Sigmoid colon (tissue), 3 donors: ENCODE measurements around the gene EN2.

Source experiments
- CTCF ChIP-seq, 4 experiments: fragments of 450-650 bp in 3 of 4; fragments of 200-600 bp in 1 of 4; IDR thresholded peaks; one replicate each; pipeline ENCODE4 v1.5.1; 2016 to 2019; ENCODE audit warnings: antibody characterized with exemption in 4 of 4, mild to moderate bottlenecking in 3 of 4, moderate library complexity in 2 of 4
- POLR2A ChIP-seq, 2 donors: fragments of 450-650 bp; IDR thresholded peaks; one replicate each; pipeline ENCODE4 v1.6.1; 2016; ENCODE audit warnings: antibody characterized with exemption in 2 of 2, mild to moderate bottlenecking in 2 of 2, moderate library complexity in 2 of 2

- TF ChIP-seq POLR2A (IDR thresholded peaks at IDR 0.05) (no peak), CTCF (IDR thresholded peaks at IDR 0.05) (no peak)
Measured at GRCh38 chr7:155414547-155415492, 43.1 kb upstream of the EN2 start.
